ENCODE data around the gene PLPPR4.
A peak's percentile ranks its signal among the peaks of the same experiment; 100 is the strongest.
"Not testable (repeated sequence)": the region's sequence is repeated elsewhere in the genome, so short reads cannot be mapped to it uniquely, and the experiment has no call there.

PLPPR4 gene

GRCh38 chr1:99240621-99241020 lies 23.7 kb upstream of the PLPPR4 start:
- no peak for DNase-seq (ENCODE audit: low read depth)
- TF ChIP-seq CTCF (IDR thresholded peaks at IDR 0.05; ENCODE audit: insufficient read depth, low read depth, low read length, missing control alignments) = no peak
- H3K4me3 ChIP-seq (ENCODE audit: low read length) = no peak overlapping the region

- no peak for DNase-seq (ENCODE audit: low read depth)
- TF ChIP-seq CTCF (IDR thresholded peaks at IDR 0.05; ENCODE audit: insufficient read depth, low read depth, low read length, missing control alignments) = no peak
- H3K4me3 ChIP-seq (ENCODE audit: low read length) = no peak overlapping the region
Measured at GRCh38 chr1:99246152-99246551, 18.1 kb upstream of the PLPPR4 start.

DNA sequence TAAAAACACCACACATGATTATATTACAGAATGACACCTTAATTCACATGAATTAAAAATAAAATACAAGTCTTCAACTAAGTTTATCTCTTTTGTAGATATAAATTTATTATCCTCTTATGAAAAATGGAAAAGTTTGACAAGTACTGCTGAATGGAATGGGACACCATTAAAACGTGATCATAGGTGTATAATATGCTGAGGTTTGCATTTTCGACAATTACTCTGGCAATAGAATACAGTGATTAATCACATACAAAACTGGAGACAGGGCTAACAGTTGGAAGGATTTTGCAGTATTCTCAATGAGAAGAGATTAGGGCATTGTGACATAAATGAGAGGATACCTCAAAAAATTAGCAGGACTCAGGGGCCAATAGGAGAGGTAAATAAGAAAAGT lies 17.1 kb upstream of the PLPPR4 start:
- DNase-seq (ENCODE audit: low read depth) = no peak
- H3K4me3 ChIP-seq (ENCODE audit: low read length) = no peak overlapping the region
- no peak for TF ChIP-seq CTCF (IDR thresholded peaks at IDR 0.05; ENCODE audit: insufficient read depth, low read depth, low read length, missing control alignments)

- DNase-seq (ENCODE audit: low read depth) = peak; percentile 47
- H3K4me3 ChIP-seq (ENCODE audit: low read length) = no peak overlapping the region
- no peak for TF ChIP-seq CTCF (IDR thresholded peaks at IDR 0.05; ENCODE audit: insufficient read depth, low read depth, low read length, missing control alignments)
Measured at GRCh38 chr1:99250728-99251127, 13.6 kb upstream of the PLPPR4 start.

GRCh38 chr1:99251308-99251707 lies 13.0 kb upstream of the PLPPR4 start:
- no peak for DNase-seq (ENCODE audit: low read depth)
- H3K4me3 ChIP-seq (ENCODE audit: low read length) = no peak overlapping the region
- no peak for TF ChIP-seq CTCF (IDR thresholded peaks at IDR 0.05; ENCODE audit: insufficient read depth, low read depth, low read length, missing control alignments)

DNA sequence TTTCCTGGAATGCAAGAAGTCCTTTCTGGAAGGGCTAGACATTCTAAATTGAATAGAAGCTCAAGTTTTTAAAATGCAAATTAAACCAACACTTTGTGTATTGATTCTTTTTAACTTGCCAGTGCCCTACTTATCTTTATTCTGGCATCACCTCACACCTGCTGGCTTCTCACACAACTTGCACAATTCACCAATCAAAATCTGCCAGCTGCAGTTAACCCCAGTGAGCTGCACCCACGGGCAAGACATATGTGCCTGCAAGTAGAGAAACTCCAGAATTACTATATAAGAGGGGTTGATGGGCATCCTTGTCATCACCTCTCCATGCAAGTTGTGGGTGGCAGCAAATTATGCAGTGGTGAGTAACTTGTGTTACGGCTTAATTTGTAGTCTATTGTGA lies 11.7 kb upstream of the PLPPR4 start:
- no peak for DNase-seq (ENCODE audit: low read depth)
- TF ChIP-seq CTCF (IDR thresholded peaks at IDR 0.05; ENCODE audit: insufficient read depth, low read depth, low read length, missing control alignments) = no peak
- no peak overlapping the region for H3K4me3 ChIP-seq (ENCODE audit: low read length)

DNA sequence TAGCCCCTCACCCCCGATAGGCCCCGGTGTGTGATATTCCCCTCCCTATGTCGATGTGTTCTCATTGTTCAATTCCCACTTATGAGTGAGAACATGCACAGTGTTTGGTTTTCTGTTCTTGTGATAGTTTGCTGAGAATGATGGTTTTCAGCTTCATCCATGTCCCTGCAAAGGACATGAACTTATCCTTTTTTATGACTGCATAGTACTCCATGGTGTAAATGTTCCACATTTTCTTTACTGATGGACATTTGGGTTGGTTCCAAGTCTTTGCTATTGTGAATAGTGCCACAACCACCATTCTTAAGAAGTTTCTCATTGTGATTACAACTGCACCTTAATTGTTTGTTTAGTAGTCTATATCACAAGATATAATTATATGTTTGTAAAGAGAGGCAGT lies 3.9 kb upstream of the PLPPR4 start:
- H3K4me3 ChIP-seq (ENCODE audit: low read length); DNase-seq (ENCODE audit: low read depth): not testable (repeated sequence)

- no peak for TF ChIP-seq CTCF (IDR thresholded peaks at IDR 0.05; ENCODE audit: insufficient read depth, low read depth, low read length, missing control alignments)
- H3K4me3 ChIP-seq (ENCODE audit: low read length) = no peak overlapping the region
- DNase-seq (ENCODE audit: low read depth) = no peak
Measured at GRCh38 chr1:99265124-99265523, 832 bp downstream of the PLPPR4 start.

Measured in epithelial cell of esophagus (primary cell).